GM18502 (cell line): ENCODE data around the gene PPP1CB.
"Not testable (repeated sequence)": the region's sequence is repeated elsewhere in the genome, so short reads cannot be mapped to it uniquely, and the experiment has no call there.

Source experiments
- ATAC-seq: cut with Tn5 transposase; IDR thresholded peaks from one replicate; pipeline ENCODE4 v1.9.1; 2021; ENCODE audit warnings: mild to moderate bottlenecking; ENCODE audit not compliant: unreplicated experiment, poor library complexity

Gene PPP1CB

GRCh38 chr2:28742619-28743018 is 9.0 kb upstream of the PPP1CB start:
- not testable (repeated sequence) for ATAC-seq

- ATAC-seq: no peak
Measured at GRCh38 chr2:28745225-28745624, 6.4 kb upstream of the PPP1CB start.

GRCh38 chr2:28745876-28746275 is 5.8 kb upstream of the PPP1CB start:
- ATAC-seq: no peak

GRCh38 chr2:28746429-28747111 is 5.1 kb upstream of the PPP1CB start:
- no peak for ATAC-seq

GRCh38 chr2:28747714-28748113 is 3.9 kb upstream of the PPP1CB start:
- ATAC-seq: no peak

- no peak for ATAC-seq
Measured at GRCh38 chr2:28748176-28748575, 3.5 kb upstream of the PPP1CB start.

- no peak for ATAC-seq
Measured at GRCh38 chr2:28748941-28749340, 2.7 kb upstream of the PPP1CB start.

GRCh38 chr2:28749526-28749925 is 2.1 kb upstream of the PPP1CB start:
- ATAC-seq: no peak

- ATAC-seq: no peak
Measured at GRCh38 chr2:28750316-28751251, 1.0 kb upstream of the PPP1CB start.

- ATAC-seq: peak; percentile 32
Measured at GRCh38 chr2:28751956-28752630, 463 bp downstream of the PPP1CB start.

GRCh38 chr2:28752631-28753376 is 1.2 kb downstream of the PPP1CB start:
- ATAC-seq: no peak

GRCh38 chr2:28754321-28754720 is 2.7 kb downstream of the PPP1CB start:
- no peak for ATAC-seq

GRCh38 chr2:28755421-28755820 is 3.8 kb downstream of the PPP1CB start:
- no peak for ATAC-seq

GRCh38 chr2:28758459-28758858 is 6.8 kb downstream of the PPP1CB start:
- ATAC-seq: no peak

- no peak for ATAC-seq
Measured at GRCh38 chr2:28761420-28761819, 9.8 kb downstream of the PPP1CB start.

- ATAC-seq: no peak
Measured at GRCh38 chr2:28764909-28765711, 13.5 kb downstream of the PPP1CB start.

GRCh38 chr2:28766070-28766469 is 14.4 kb downstream of the PPP1CB start:
- no peak for ATAC-seq

- ATAC-seq: no peak
Measured at GRCh38 chr2:28767337-28767736, 15.7 kb downstream of the PPP1CB start.

GRCh38 chr2:28768422-28768821 is 16.8 kb downstream of the PPP1CB start:
- no peak for ATAC-seq
